Aorta (tissue), 5 donors: ENCODE results near the gene IER3. TPM values are rescaled to one million over a fixed set of nuclear protein-coding genes. Genes with fewer than 3 reads are reported as not detected.

Source experiments
- ATAC-seq: fragments of 200-7000 bp; cut with Tn5 transposase; one replicate; pipeline ENCODE4 v1.9.1; 2022; ENCODE audit warnings: moderate library complexity; ENCODE audit not compliant: low FRiP score
- DNase-seq, 2 donors: peaks; one replicate each; pipeline ENCODE4 v3.0.0-alpha.2; 2020
- H3K27ac ChIP-seq, 2 donors: one replicate each; pipeline ENCODE4 v1.5.1; 2013; ENCODE audit warnings: low read length in 2 of 2, mild to moderate bottlenecking in 2 of 2, moderate library complexity in 2 of 2, control low read depth in 1 of 2, inconsistent platforms in 1 of 2, low read depth in 1 of 2
- H3K27me3 ChIP-seq, 2 donors: one replicate each; pipeline ENCODE4 v1.6.1; 2013; ENCODE audit warnings: control low read depth in 1 of 2, low read length in 1 of 2, mild to moderate bottlenecking in 1 of 2, moderate library complexity in 1 of 2; ENCODE audit not compliant: insufficient read depth in 2 of 2, control insufficient read depth in 1 of 2
- H3K36me3 ChIP-seq, 2 donors: one replicate each; pipeline ENCODE4 v1.6.1; 2013; ENCODE audit warnings: control low read depth in 1 of 2, low read length in 1 of 2, mild to moderate bottlenecking in 1 of 2; ENCODE audit not compliant: insufficient read depth in 2 of 2, control insufficient read depth in 1 of 2
- H3K4me1 ChIP-seq, 2 donors: one replicate each; pipeline ENCODE4 v1.6.1; 2013; ENCODE audit warnings: low read length in 2 of 2, control low read depth in 1 of 2, mild to moderate bottlenecking in 1 of 2, moderate library complexity in 1 of 2; ENCODE audit not compliant: insufficient read depth in 2 of 2, control insufficient read depth in 1 of 2
- H3K4me3 ChIP-seq, 2 donors: one replicate each; pipeline ENCODE4 v1.5.1; 2013; ENCODE audit warnings: low read length in 2 of 2, control low read depth in 1 of 2, mild to moderate bottlenecking in 1 of 2
- H3K9me3 ChIP-seq: one replicate; pipeline ENCODE4 v1.6.1; 2013; ENCODE audit warnings: mild to moderate bottlenecking, low read length; ENCODE audit not compliant: control insufficient read depth
- WGBS, 2 donors: extraction: QIAGEN DNeasy Blood & Tissue Kit; methylation state at CpG; one replicate each; pipeline ENCODE4 v1.1.7; 2013; 5-methylcytosine and 5-hydroxymethylcytosine counted together
- intact Hi-C, 2 donors: fragments of 100-400 bp; cut with DNase I; formaldehyde crosslinking; loops; one replicate each; pipeline versions ENCODE4 v1.14.2 to v1.15.0; 2022
- polyA plus RNA-seq, 2 donors: library from polyadenylated mRNA; stranded (reverse); fragments of 200-250 nt; gene quantifications; one replicate each; pipeline ENCODE4 v1.2.3, GENCODE V29; 2013
- total RNA-seq, 2 donors: library from RNA; stranded (reverse); fragmentation: NEBNext Ultra II Directional; extraction: Animal tissue kit (Norgen Biotek cat#: 25700); gene quantifications; one replicate each; pipeline ENCODE4 v1.2.1, GENCODE V29; 2021
- donor health status: healthy with polysubstance abuse.
- donor health status: Bipolar disorder and iron deficiency.
- donor health status: DM: no; HTN: no; CAD: no.
- donor health status: DM: no; HTN: no; CAD: no.
- donor health status: DM: yes; HTN: yes; CAD: no.

The IER3 gene
- total and polyA plus RNA-seq, 4 donors: 17.8 to 88.8 (median 67.5) TPM

DNA sequence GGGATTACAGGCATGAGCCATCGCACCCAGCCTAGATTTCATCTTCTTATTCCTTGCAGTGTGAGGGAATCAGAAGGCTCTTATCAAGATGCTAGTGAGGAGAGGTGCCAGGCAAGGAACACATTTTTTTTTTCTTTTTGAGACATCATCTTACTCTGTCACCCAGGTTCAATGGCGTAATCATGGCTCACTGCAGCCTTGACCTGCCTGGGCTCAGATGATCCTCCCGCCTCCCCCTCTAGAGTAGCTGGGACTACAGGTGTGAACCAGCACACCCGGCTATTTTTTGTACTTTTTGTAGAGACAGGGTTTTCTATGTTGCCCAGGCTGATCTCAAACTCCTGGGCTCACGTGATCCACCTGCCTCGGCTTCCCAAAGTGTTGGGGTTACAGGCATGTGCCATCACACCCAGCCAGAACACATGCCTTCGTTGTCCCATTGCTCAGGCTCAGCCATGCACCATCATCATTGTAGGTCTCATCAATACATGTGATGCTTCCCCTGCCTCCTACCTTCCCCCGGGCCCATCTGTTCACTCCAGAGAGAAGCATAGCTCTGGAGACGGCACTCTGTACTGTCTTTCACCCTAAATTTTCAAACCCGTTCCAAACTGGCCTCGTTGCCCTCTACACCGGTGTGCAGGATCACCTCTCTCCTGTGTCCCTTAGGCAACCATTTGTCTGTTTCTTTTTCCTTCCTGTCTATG lies 12.0 kb downstream of the IER3 start:
- 88 to 89% methylated on average over 12 of the region's 12 CpGs for WGBS, 2 donors
- intact Hi-C loops: no loop called here
- Histone ChIP-seq H3K9me3 (no peaks in the 10 kb centered on the region), H3K36me3 (peaks cover 3 to 4% of the 10 kb centered on the region in 2 donors), H3K27ac (no peak overlapping the region), H3K4me1 (no peaks in the 10 kb centered on the region), H3K4me3 (no peak overlapping the region), H3K27me3 (no peaks in the 10 kb centered on the region)
- DNase-seq (no peak), ATAC-seq (no peak)

DNA sequence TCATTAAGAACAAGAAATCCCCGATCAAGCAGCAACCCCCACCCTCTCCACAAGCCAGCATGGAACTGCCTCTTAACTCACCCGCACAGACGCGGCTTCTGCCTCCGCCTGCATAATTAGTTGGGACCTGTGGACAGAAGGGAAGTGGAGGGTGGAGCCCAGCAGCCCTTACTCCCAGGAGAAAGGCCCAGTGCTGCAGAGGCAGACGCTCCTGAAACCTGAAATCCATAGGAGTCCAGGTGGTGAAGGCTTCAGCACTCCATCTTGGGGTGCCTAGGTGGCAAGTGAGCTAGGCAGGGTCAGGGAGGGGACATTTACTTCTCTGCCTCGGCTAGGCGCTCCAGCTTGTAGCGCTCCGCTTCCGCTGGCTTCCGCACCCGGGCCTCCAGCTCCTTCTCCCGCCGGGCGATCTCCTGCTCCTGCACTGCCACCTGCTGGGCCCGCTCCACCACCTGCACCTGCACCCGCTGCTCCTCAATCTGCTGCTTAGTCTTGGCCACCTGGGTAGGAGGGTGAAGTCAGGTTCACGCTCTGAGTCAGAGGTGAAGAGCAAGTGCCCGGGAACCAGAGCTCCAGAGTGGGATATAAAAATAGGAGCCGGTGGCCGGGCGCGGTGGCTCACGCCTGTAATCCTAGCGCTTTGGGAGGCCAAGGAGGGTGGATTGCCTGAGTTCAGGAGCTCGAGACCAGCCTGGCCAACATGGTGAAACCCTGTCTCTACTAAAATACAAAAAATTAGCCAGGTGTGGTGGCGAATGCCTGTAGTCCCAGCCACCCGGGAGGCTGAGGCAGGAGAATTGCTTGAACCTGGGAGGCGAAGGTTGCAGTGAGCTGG lies 13.5 kb downstream of the IER3 start:
- Histone ChIP-seq H3K36me3 (peaks cover under 1 to 4% of the 10 kb centered on the region in 2 donors), H3K4me3 (no peak overlapping the region), H3K27me3 (no peaks in the 10 kb centered on the region), H3K27ac (no peak overlapping the region), H3K4me1 (no peaks in the 10 kb centered on the region), H3K9me3 (no peaks in the 10 kb centered on the region)
- intact Hi-C loops: no loop called here
- peak in 1 of 2 donors; percentile 83 for DNase-seq
- 55 to 57% methylated on average over 30 of the region's 30 CpGs for WGBS, 2 donors
- ATAC-seq: peak; percentile 70

DNA sequence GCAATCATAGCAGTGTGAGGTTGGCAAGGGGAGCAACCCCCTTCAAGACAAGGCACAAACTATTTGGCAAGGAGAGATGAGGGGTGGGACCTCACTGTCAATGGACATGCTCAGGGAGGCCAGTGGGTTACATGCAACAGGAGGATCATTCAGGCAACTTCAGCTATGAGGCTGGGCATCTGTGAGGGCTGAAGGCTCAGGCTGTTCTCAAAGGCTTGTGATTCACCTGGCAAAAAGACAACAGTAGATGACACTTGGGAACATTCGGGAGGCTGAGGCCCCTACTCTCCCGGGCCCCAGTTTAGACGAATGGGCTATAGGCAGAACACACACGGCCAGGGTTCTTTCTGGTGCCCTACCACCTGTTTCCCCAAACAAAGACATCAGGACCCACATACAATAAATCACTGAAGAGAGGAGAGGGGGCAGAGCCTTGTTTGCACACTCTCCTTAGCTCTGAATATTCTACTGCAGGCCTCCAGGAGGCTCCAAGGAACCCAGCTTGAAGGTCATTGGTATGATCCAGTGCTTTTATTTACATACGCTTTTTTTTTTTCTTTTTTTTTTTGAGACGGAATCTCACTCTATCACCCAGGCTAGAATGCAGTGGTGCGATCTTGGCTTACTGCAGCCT lies 16.3 kb downstream of the IER3 start:
- no peak for ATAC-seq
- H3K36me3 ChIP-seq: peaks cover 3 to 4% of the 10 kb centered on the region in 2 donors
- H3K27me3 ChIP-seq: no peaks in the 10 kb centered on the region
- H3K4me1 ChIP-seq: no peaks in the 10 kb centered on the region
- no peak overlapping the region for H3K4me3 ChIP-seq
- DNase-seq: no peak
- intact Hi-C loops: no loop called here
- H3K27ac ChIP-seq: peak overlapping the region in 1 of 2 donors; percentile 10
- no peaks in the 10 kb centered on the region for H3K9me3 ChIP-seq
- WGBS, 2 donors: 41 to 50% methylated on average over 7 of the region's 7 CpGs

DNA sequence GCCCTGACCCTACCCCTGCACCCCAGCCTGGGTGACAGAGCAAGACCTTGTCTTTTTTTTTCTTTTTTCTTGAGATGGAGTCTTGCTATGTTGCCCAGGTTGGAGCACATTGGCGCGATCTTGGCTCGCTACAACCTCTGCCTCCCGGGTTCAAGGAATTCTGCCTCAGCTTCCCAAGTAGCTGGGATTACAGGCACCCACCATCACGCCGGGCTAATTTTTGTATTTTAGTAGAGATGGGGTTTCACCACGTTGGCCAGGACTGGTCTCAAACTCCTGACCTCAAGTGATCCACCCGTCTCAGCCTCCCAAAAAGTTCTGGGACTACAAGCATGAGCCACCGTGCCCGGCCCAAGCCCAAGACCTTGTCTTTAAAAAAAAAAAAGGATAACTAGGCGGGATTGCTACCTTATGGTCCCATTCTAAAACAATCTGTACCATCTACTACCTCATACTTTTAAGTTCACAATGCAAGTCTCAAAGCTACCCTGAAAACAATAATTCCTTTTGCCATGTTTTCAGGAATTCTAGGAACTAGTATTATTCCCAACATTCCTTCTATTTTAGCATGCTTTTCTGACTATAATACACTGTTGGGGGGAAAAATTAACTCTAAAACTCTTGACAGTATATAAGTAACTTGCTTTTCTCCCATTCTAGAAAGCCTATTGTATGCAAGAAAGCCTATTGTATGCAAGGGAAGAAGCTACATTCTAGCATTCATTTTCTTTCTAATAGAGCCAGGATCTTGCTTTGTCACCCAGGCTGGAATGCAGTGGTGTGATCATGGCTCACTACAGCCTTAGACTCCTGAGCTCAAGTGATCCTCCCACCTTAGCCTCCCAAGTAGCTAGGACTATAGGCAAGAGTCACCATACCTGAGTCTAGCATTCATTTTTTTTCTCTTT lies 17.6 kb downstream of the IER3 start:
- no peaks in the 10 kb centered on the region for H3K27me3 ChIP-seq
- no peak overlapping the region for H3K27ac ChIP-seq
- H3K36me3 ChIP-seq: peaks cover 0 to 3% of the 10 kb centered on the region in 2 donors
- no peaks in the 10 kb centered on the region for H3K4me1 ChIP-seq
- no peak for ATAC-seq
- no peaks in the 10 kb centered on the region for H3K9me3 ChIP-seq
- no peak for DNase-seq
- H3K4me3 ChIP-seq: no peak overlapping the region
- 76 to 77% methylated on average over 11 of the region's 11 CpGs for WGBS, 2 donors
- intact Hi-C loops: no loop called here

DNA sequence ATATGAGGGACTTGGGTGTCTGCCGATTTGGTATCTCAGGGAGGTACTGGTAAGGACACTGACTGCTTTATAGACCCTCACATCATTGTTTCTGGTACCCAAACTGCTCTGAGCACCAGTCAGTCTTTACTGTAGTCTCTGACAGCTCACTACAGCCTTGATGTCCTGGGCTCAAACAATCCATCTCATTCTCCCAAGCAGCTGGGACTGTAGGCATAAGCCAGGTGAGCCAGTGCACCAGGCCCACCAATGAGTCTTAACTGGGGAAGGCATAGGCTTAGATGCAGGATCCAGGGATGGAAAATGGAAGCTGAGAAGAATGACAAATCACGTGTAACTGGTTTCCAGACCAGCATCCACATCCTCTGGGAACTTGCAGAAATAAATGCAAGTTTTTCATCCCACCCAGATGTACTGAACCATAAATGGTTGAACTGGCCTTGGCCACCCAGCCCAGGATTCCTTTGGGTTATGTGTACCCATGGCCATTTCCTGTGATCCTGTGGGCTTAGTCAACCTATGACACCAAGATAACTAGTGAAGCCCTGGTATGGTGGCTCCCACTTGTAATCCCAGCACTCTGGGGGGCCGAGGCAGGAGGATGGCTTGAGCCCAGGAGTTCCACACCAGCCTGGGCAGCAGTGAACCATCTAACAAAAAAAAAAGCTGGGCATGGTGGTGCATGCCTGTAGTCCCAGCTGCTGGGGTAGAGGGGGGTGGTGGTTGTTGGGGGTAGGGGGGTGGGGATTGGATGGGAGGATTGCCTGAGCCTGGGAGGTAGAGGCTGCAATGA lies 18.4 kb downstream of the IER3 start:
- Histone ChIP-seq H3K9me3 (no peaks in the 10 kb centered on the region), H3K27ac (peak overlapping the region in 1 of 2 donors; percentile 50), H3K4me3 (no peak overlapping the region), H3K27me3 (no peaks in the 10 kb centered on the region), H3K36me3 (peaks cover 0 to 3% of the 10 kb centered on the region in 2 donors), H3K4me1 (no peaks in the 10 kb centered on the region)
- no peak for ATAC-seq
- no peak for DNase-seq
- 36% methylated on average over 3 of the region's 3 CpGs for WGBS, 2 donors
- intact Hi-C loops: no loop called here

DNA sequence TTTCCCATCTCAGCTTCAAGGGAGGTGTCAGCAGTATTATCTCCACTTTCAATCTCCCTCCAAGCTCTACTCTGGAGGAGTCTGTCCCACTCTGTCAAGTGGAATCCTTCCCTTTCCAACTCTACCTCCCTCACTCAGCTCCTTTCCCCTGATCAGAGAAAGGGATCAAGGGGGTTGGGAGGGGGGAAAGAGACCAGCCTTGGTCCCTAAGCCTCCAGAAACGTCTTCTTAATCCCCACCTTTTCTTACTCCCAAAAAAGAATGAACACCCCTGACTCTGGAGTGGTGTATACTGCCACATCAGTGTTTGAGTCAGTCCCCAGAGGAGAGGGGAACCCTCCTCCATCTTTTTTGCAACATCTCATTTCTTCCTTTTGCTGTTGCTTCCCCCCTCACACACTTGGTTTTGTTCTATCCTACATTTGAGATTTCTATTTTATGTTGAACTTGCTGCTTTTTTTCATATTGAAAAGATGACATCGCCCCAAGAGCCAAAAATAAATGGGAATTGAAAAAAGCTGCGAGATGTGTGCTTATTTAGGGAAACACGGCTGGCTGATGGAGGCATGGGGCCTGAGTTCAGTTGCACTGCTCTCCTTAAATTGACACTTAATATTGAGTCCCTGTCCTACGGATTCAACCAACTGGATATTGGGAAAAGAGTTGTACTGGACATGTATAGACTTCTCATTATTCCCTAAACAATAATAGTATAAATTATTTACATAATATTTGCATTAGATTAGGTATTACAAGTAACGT lies 19.3 kb downstream of the IER3 start:
- Histone ChIP-seq H3K4me1 (no peaks in the 10 kb centered on the region), H3K27ac (peak overlapping the region in 1 of 2 donors; percentile 13), H3K27me3 (no peaks in the 10 kb centered on the region), H3K9me3 (no peaks in the 10 kb centered on the region), H3K36me3 (peaks cover 0 to 3% of the 10 kb centered on the region in 2 donors), H3K4me3 (no peak overlapping the region)
- 11 to 15% methylated on average over 6 of the region's 6 CpGs for WGBS, 2 donors
- DNase-seq (no peak), ATAC-seq (no peak)
- intact Hi-C loops: loop anchor here in 1 of 2 donors (5.0 kb wide), 1 partner anchor 168 kb away; the partner anchor contains the start of genes GNL1 and PRR3
